VCaP (cell line): ENCODE measurements around the gene PTGES2.

Experiments used
- H3K27ac ChIP-seq: fragments of 450-650 bp; 2 replicates; pipeline ENCODE4 v1.5.1; 2017
- CTCF ChIP-seq: fragments of 450-650 bp; conservative IDR thresholded peaks from 2 replicates; pipeline ENCODE4 v1.5.1; 2017; ENCODE audit warnings: mild to moderate bottlenecking, moderate library complexity

PTGES2 gene

GRCh38 chr9:128078504-128079434, 48.8 kb downstream of the PTGES2 start:
- no peak for TF ChIP-seq CTCF
- peak overlapping the region; percentile 99 for H3K27ac ChIP-seq

- H3K27ac ChIP-seq: peak overlapping the region; percentile 99
- TF ChIP-seq CTCF: no peak
Measured at GRCh38 chr9:128077847-128078503, 49.6 kb downstream of the PTGES2 start.

GRCh38 chr9:128073253-128073886, 54.2 kb downstream of the PTGES2 start:
- H3K27ac ChIP-seq: peak overlapping the region; percentile 99

GRCh38 chr9:128072144-128073021, 55.1 kb downstream of the PTGES2 start:
- no peak for TF ChIP-seq CTCF
- H3K27ac ChIP-seq: peak overlapping the region; percentile 99

More at GRCh38 chr9:128073253-128073886, 54.2 kb downstream of the PTGES2 start:
- TF ChIP-seq CTCF: no peak

GRCh38 chr9:128071475-128071874, 56.1 kb downstream of the PTGES2 start:
- peak overlapping the region; percentile 99 for H3K27ac ChIP-seq

GRCh38 chr9:128070874-128071273, 56.7 kb downstream of the PTGES2 start:
- no peak for TF ChIP-seq CTCF
- peak overlapping the region; percentile 99 for H3K27ac ChIP-seq
